ENCODE results near the gene RTN4R.
"Not testable (repeated sequence)": the region's sequence is repeated elsewhere in the genome, so short reads cannot be mapped to it uniquely, and the experiment has no call there.

The RTN4R gene

GRCh38 chr22:20305894-20306645 lies 38.0 kb upstream of the RTN4R start:
- in situ Hi-C loops (cut with MboI; ENCODE audit: low sequenced_read_pairs): no loop called here

GRCh38 chr22:20305230-20305893 lies 37.2 kb upstream of the RTN4R start:
- in situ Hi-C loops (cut with MboI; ENCODE audit: low sequenced_read_pairs): not testable (repeated sequence)

GRCh38 chr22:20304646-20305045 lies 36.5 kb upstream of the RTN4R start:
- in situ Hi-C loops (cut with MboI; ENCODE audit: low sequenced_read_pairs): no loop called here

GRCh38 chr22:20303229-20303534 lies 35.1 kb upstream of the RTN4R start:
- in situ Hi-C loops (cut with MboI; ENCODE audit: low sequenced_read_pairs): not testable (repeated sequence)

GRCh38 chr22:20302438-20303228 lies 34.5 kb upstream of the RTN4R start:
- in situ Hi-C loops (cut with MboI; ENCODE audit: low sequenced_read_pairs): no loop called here

GRCh38 chr22:20299746-20300136 lies 31.6 kb upstream of the RTN4R start:
- in situ Hi-C loops (cut with MboI; ENCODE audit: low sequenced_read_pairs): no loop called here

- in situ Hi-C loops (cut with MboI; ENCODE audit: low sequenced_read_pairs): no loop called here
Observed at GRCh38 chr22:20298803-20299745, 31.0 kb upstream of the RTN4R start.

GRCh38 chr22:20298110-20298802 lies 30.1 kb upstream of the RTN4R start:
- in situ Hi-C loops (cut with MboI; ENCODE audit: low sequenced_read_pairs): no loop called here

- in situ Hi-C loops (cut with MboI; ENCODE audit: low sequenced_read_pairs): no loop called here
Observed at GRCh38 chr22:20297414-20298109, 29.4 kb upstream of the RTN4R start.

GRCh38 chr22:20296598-20296997 lies 28.5 kb upstream of the RTN4R start:
- in situ Hi-C loops (cut with MboI; ENCODE audit: low sequenced_read_pairs): no loop called here

- in situ Hi-C loops (cut with MboI; ENCODE audit: low sequenced_read_pairs): no loop called here
Observed at GRCh38 chr22:20295262-20296064, 27.3 kb upstream of the RTN4R start.

- in situ Hi-C loops (cut with MboI; ENCODE audit: low sequenced_read_pairs): no loop called here
Observed at GRCh38 chr22:20292673-20293232, 24.6 kb upstream of the RTN4R start.

- in situ Hi-C loops (cut with MboI; ENCODE audit: low sequenced_read_pairs): no loop called here
Observed at GRCh38 chr22:20292108-20292507, 24.0 kb upstream of the RTN4R start.

- in situ Hi-C loops (cut with MboI; ENCODE audit: low sequenced_read_pairs): no loop called here
Observed at GRCh38 chr22:20291604-20292063, 23.5 kb upstream of the RTN4R start.

GRCh38 chr22:20291249-20291586 lies 23.1 kb upstream of the RTN4R start:
- in situ Hi-C loops (cut with MboI; ENCODE audit: low sequenced_read_pairs): no loop called here

- in situ Hi-C loops (cut with MboI; ENCODE audit: low sequenced_read_pairs): no loop called here
Observed at GRCh38 chr22:20290578-20291248, 22.6 kb upstream of the RTN4R start.

- in situ Hi-C loops (cut with MboI; ENCODE audit: low sequenced_read_pairs): no loop called here
Observed at GRCh38 chr22:20290045-20290392, 21.9 kb upstream of the RTN4R start.

Data from hTERT RPE-1 (cell line).